ENCODE results near the gene COA8.

COA8 gene, protein sequence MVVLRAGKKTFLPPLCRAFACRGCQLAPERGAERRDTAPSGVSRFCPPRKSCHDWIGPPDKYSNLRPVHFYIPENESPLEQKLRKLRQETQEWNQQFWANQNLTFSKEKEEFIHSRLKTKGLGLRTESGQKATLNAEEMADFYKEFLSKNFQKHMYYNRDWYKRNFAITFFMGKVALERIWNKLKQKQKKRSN

DNA sequence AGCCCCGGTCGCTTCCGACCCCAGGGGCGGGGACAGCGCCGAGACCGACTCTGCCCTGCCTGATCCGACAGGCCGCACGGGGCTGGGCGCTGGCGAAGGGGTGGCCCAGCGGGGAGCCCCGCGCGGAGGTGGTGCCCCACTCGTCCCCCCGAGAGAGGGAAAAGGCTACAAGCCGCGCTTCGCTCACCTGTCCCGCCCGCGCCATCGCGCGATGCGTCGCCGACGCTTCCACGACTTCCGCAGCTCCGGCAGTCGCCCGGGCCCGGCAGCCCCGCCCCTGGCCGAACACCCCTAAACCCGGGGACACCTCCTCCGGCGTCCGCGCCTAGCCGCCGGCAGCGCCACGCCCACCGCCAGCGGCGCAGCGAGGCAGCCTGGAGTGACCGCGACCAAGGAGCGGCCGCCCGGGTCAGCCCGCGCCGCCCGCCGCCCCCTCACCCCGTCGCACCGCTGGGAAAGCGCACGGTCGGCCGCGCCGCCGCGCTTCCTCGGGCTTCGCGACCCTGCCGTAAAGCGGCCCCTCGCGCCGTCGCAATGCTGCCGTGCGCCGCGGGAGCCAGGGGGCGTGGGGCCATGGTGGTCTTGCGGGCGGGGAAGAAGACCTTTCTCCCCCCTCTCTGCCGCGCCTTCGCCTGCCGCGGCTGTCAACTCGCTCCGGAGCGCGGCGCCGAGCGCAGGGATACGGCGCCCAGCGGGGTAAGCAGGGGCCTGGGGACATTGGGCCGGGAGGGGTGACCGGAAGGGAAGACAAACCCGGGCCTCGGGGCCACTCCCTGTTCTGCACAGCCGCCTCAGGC is at the start of gene COA8, which contains the start of gene BAG5:
Gene COA8, plus strand, starts transcription at position 532 of the 797 bp plus-strand sequence. Its CDS starts 42 bp downstream, at position 574.
Gene BAG5, minus strand, starts transcription at position 229 of the 797 bp plus-strand sequence. CDS start 1,493 bp downstream, outside the sequence.
- DNase-seq (ENCODE audit: low read depth), result peak; percentile 75

DNA sequence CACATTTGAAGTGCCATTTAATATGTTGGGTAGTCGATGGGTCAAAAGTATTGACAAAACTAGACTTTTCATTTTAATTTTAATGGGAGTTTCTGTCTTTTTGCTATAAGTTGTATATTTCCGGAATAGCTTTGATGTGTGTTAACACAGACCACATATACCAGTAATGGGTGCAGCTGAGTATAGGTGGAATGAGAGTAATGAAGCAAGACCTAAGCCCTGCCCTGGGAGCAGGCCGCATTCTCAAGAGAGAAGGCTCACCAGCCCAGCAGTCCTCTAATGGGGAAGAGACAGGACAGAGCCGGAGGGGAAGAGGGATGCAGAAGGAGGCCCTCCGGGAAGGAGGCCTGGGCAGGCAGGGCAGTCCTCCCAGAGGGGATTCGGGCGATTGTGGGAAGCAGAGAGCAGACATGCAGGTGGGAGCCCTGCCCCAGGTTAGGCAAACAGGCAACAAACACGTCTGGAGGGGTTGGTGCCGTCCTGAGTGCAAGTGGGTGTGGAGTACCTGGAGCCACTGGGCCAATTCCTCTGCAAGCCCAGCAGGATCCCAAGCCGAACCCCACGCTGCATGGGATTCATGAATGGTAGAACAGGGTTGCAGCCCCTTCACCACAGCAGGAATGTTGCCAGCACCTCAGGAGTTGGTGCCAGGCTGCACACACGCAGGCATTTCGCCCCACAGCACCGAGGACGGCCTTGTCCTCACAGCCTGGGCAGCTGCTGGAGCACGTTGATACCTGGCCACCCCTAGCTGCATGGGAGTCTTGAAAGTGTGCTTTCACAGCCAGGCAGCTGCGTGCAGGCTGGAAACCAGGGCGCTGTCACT is 48.0 kb upstream of the COA8 start:
- DNase-seq (ENCODE audit: low read depth), result no peak

DNA sequence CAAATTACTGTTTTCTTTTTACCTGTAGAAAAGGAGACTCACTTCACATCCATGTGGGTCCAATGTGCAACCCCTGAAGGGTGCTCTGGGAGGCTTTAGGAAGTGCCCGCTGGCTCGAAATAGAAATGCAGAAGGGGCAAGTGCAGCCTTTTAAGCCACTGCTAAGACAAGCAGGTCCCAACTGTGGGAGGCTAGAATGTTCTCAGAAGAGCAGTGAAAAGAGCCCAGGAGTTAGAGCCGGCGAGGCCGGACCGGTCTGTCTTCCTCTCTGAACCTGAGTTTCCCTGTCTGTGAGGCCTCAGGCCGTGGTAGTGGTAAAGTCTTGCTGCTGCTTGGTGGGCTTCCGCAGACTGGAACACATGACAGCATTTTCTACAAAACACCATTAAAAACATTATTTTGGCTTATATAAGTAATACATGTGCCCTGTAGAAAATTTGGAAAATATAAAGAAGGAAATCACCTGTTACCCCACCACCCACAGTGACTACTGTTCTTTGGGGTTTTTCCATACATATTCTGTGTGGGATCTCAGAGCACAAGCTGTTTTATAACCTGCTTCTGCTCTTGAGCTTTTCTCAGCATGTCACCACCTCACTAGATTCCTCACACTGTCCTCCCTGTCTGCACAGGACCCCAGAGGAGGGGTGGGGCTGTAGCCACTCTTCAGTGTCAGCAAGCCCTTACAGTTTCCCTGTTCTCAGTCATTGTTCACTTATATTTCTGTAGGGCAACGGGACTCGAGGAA is 46.2 kb upstream of the COA8 start:
- DNase-seq (ENCODE audit: low read depth), result no peak

DNA sequence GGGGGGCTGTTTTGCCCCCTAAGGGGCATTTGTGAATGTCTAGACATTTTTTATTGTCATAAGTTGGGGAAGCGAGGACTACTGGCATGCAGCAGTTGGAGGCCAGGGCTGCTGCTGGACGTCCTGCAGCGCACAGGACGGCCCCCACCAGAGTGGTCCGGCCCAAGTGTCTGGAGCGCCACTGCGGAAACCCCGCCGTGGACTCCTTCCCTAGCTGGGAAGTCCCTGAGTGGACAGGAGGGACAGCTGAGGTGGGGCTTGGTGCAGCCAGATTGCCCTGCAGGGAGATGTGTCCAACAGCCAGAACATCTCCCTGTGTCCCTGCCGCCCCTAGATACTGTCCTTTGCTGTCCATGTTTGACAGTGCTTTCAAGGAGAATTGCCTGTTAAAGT is 45.6 kb upstream of the COA8 start:
- no peak for DNase-seq (ENCODE audit: low read depth)

DNA sequence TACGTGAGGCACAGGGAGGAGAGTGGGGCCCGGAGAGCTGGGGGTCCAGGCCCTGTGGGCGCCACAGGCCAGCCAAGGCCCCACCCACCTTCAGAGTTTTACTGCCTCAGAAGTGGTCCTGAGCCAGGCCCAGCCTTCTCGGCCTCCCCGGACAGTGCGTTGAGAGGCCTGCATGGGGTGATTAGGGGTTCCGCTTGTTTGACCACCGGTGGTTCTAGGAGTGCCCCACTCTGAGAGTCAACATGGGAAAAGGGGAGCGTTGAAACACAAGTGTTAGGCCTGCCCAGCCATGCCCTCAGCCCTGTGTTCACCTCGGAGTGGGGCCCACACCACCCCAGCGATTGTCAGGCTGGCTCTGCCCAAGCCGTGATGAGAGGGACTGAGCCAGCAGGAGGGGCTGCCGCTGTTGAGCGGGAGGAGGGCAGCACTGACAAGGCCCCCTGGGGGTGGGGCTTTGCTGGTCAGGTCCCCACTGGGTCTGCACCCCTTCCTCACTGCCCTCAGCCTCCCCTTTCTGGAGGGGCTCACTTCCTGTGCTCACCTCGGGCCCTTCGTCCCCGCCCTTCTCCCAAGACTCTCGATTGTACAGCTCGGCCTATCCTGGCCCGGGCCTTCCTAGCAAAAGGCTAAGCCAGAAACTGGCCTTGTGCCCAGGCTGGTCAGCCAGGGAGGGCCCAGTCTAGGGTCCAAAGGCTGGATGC is 44.9 kb upstream of the COA8 start:
- no peak for DNase-seq (ENCODE audit: low read depth)

DNA sequence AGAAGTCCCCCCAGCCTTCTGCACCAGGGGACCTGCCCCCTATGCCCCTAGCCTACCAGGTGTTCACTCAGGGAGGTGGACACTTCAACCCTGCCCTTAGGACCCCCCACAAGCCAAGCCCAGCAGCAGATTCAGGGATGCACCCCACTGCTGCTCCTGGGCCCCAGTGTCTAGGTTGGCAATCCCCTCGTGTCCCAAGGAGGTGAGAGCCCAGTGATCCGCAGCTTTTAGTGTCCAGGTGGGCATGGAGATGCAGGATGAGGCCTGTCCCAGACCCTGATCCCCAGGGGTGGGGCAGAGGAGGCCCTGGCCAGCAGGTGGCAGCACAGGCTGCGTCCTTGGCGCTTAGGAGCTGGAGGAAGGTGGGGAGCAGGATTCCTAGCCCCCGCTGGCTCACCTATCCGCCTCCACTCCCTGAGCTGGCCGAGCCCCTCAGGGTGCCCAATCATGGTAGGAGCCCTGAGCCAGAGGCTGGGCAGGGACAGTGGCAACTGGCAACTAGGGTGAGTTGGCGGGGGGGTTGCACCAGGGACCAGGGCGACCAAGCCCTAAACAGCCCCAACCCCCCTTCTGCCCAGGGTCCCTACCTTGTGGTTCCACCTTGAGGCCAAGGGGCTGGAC is 44.2 kb upstream of the COA8 start:
- DNase-seq (ENCODE audit: low read depth), result peak; percentile 34

DNA sequence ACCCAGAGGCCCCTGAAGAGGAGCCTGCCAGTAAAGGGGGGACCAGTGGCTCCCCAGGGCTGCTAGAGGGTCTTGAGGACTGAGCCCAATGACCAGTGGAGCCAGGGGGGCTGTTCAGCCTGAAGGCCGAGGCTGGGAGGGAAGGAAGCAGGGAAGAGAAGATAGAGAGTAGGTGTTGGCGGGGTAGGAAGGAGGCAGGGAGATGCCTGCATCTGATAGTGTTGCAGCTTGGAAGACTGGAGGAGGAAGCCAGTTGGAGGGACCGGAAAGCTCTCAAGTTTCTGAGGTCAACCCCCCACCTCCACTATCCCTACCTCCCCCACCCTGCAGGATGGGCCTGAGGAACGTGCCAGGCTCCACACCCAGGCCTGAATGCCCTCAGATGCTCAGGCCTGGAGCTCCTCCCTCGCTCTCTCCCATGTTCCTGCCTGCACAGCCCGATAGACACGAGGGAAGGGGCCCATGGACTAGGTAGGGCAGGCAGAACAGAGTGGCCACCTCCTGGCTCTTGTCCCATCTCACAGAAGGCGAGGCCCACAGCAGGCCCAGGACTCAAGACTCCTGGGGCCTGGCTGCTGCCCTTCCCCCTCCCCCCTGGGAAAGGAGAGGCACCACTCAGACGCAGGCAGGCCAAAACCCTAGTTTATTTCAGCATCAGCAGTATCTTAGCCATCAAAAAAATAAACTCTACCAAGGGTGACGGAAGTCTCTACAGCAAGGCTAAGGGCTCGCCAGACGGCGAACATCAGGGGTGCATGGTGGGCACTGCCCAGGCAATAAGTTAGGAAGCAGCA is 43.5 kb upstream of the COA8 start:
- DNase-seq (ENCODE audit: low read depth), result no peak

DNA sequence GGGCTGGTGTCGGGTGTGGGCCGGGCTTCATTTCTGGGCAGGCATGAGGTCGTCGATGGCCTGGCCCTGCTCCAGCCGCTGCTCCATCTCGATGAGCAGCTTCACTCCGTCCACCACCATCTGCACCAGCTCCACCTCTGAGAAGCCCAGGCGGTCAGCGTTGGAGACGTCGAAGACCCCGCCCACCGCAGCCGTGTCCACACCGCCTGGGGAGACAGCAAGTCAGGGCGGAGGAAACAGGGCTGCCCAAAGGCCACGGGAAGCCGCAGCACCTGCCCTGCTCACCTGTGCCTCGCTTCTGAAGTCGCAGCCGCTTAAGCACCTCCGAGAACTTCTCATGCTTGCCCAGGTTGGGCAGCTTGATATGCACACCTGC is 42.9 kb upstream of the COA8 start:
- no peak for DNase-seq (ENCODE audit: low read depth)

DNA sequence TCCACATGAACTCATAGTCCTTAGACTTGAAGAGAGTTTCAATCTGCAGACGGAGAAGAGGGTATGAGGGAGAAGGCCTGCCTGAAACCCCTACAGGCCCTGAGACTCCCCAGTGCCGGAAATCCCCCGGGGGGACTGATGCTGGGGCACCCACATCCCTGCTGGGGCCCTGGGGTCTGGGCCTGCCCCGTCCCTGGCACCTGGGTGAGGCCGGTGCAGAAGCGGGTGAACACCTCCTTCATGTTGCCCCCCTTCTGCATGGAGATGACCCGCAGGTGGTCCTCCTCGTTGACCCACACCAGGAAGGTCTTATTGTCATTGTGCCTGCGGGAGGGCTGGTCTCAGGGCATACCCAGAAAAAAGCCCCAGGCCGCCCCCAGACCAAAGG is 42.5 kb upstream of the COA8 start:
- DNase-seq (ENCODE audit: low read depth), result no peak

DNA sequence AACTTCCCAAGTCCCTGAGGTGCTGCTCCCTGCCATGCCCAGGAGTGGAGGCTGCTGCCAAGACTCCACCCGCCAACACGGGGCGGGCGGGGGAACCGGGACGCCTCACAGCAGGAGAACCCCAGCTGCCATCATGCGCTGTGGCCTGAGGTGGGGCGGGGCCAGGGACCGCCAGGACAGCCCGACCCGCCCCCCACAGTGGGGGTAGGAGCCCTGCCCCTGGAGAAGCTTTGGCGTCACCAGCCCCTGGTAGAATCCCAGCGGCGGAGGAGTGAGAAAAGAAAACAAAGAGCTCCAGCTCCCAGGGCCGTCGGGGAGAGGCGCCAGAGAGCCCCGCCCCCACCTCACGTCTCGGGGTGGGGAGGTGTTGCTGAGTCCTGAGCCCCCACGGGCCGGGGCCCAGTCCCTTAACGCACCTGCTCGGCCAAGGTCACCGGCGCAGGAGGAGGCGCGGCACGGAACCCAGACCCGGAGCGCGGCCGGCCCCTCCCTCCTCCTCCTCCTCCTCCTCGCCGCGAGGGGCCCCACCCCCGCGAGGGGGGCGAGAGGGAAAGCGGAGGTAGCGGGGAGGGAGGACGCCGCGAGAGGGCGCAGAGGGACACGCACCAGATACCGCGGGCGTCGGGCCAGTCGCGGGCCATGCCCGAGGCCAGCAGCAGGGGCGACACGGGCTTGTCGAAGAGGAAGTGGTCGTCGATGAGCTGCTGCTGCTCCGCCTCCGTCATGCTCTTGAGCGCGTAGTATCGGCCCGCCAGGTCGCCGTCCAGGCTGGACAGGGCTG is 41.9 kb upstream of the COA8 start:
- no peak for DNase-seq (ENCODE audit: low read depth)

DNA sequence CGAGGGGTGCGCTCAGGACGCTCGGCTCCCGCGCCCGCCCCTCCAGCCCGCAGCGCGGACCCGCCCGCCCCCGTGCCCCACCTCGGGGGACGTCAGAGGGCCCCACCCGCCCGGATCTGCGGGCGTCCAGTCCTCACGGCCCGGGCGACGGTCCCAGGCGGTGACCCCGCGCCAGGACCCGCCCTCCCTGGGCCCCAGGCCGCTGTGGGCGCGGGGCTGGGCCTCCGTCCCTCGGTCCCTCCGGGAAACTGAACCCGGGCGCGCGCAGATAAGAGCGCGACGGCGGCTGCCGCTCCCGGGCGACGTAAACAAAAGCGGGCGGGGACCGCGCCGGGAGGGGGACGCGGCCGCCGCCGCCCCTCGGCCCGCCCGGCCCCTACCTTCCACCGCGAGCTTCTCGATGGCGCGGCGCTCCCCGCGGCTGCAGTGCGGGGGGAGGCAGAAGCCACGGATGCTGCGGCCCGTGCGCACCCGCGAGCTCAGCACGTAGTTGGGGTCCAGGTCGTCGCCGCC is 41.3 kb upstream of the COA8 start:
- no peak for DNase-seq (ENCODE audit: low read depth)

DNA sequence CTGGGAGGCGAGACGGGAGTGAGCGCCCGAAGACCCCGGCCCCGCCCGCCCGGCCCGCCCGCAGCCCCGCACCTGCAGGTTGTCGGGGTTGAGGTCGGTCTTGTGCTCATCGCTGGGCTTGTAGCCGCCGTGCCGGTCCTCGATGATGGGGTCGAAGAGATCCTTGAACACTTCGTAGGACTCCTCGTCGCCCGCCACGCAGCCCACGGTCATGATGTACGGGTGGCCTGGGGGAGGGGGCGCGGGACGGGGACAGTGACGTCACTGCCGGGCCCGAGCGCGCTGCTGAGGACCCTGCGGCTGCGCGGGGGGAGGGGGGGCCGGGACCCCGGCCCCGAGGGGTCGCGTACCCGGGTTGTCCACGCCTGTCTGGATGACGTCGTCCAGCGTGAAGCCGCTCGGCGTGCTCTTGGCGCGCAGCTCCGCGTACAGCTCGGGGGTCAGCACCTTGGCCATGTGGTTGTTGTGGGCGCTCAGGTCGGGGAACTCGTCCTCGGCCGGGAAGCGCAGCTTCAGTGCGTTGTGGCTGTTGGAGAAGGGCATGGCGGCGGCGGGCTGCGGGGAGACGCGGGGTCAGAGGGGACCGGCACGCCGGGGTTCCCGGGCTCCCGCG is 40.7 kb upstream of the COA8 start:
- DNase-seq (ENCODE audit: low read depth), result no peak

DNA sequence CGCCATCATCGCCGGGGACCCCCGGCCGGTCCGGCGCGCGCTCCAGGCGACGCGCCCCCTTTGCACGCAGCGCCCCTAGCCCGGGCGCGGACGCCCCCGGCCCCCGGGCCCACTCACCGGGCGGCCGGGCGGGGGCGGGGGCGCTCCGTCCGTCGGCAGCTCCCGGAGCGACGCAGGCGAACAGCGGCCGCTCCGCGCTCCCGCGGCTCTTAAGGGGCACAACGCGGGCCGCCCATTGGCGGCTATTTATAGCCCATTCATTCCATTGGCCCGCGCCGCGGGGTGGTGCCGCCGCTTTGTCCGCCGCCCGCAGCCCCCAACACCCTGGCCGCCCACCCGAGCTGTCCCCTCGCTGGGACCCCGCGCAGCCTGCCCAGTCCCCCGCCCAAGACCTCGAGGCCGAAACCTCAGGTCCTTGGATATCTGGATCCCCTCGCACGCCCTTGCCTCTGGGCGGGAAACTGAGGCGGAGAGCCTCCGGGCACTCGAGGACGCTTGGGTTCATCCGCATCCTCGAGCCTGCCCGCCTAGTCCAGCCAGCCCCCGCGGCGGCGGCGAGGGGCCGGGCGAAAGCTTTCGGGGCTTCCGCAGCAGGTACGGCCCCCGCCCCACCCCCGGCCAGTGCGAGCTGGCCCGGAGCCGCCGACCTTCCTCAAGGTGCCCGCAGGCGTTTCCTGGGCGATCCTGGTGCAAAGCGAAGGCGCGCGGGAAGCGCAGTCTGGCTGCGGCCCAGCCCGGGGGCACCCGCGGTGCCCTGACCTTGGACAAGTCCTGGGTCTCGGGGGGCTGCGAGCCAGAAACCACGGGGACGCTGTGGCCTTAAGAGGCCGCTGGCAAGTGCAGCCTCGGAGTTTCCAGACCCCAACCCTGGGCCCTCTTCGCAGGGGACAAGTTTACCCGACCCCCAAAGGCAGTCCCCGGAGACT is 39.8 kb upstream of the COA8 start, which contains the start of gene CKB:
Gene CKB, minus strand, starts transcription at position 182 of the 926 bp plus-strand sequence. CDS start 337 bp downstream, outside the sequence.
- DNase-seq (ENCODE audit: low read depth), result no peak

DNA sequence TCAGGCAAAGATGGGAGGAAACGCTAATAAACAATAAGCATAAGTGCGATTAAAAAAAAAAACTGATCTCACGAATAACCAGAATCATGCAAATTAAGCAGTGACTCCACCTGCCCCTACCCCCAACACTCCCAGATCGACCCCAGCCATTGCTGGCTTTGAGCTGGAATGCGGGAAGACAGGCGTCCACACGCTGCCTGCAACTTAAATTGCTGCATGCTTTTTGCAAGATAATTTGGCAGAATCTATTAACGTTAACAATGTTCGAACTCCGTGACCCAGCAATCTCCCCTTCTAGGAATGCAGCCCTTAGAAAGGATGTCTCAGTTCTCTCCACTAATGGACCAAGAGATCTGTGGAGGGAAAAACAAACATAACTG is 39.2 kb upstream of the COA8 start:
- no peak for DNase-seq (ENCODE audit: low read depth)

DNA sequence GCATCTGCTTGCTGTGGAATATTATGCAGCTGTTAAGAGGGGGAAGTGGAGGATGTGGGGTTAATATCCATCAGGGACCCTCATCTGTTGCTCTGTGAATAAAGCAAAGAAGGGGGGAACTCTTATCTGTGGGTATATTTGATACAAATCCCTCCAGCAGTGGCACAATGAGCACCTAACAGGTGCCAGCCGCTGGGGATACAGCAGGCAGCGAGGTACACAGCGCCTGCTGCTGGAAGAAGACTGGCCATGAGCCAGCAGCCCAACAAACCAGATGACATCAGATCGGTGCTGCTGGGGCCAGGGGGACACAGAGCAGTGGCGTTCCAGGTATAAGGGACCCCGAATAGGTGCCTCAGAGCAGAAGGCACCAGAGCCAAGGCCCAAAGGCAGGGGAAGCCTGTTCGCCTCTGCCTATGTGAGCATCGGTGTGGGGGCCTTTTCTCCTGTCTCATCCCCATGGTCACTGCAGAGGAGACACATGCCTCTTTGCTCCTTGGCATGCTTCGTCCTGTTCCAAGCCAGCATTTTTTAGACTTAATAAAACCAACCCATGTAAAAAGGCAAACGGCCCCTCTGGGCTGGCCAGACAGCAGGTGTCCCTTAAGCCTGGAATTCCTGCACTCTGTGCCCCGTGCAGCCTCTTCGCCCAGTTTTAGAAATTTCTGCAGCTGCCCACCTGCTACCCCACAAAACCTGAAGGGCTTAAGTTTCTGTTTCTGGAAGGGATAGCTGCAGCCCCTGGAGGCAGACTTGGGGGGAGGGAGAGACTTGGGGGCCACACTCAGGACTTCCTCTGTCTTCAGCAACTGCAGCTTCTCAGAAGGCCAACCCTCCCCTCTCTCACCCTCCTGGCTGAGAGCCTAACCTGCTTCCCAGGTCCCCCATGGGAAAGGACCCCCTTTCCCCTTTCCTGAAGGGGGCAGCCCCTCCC is 38.5 kb upstream of the COA8 start:
- DNase-seq (ENCODE audit: low read depth), result no peak
